Left ventricle myocardium superior (tissue), 1 donor: ENCODE results near the gene GFRA1. TPM values are rescaled to one million over a fixed set of nuclear protein-coding genes. Genes with fewer than 3 reads are reported as not detected.
"Not testable (repeated sequence)": the region's sequence is repeated elsewhere in the genome, so short reads cannot be mapped to it uniquely, and the experiment has no call there.

Experiments
- ATAC-seq: fragments of 200-7000 bp; cut with Tn5 transposase; one replicate; pipeline ENCODE4 v1.9.1; 2020; ENCODE audit warnings: mild to moderate bottlenecking, moderate library complexity
- DNase-seq: peaks from one replicate; pipeline ENCODE4 v3.0.0-alpha.2; 2020
- intact Hi-C: fragments of 100-400 bp; cut with micrococcal nuclease; formaldehyde crosslinking; loops from one replicate; pipeline ENCODE4 v1.11.0; 2022
- total RNA-seq: library from RNA; stranded (reverse); fragmentation: NEBNext Ultra II Directional; extraction: Animal tissue kit (Norgen Biotek cat#: 25700); gene quantifications from one replicate; pipeline ENCODE4 v1.2.1, GENCODE V29; 2021
- donor health status: DM: no; HTN: yes; CAD: no; lungs with severe emphysema.

Gene GFRA1
- total RNA-seq, 1 donor from 2014 or later: 6.7 TPM

GRCh38 chr10:116175231-116175630 is 97.8 kb downstream of the GFRA1 start:
- DNase-seq (no peak), ATAC-seq (no peak)
- intact Hi-C loops: no loop called here

GRCh38 chr10:116171505-116171904 is 101.5 kb downstream of the GFRA1 start:
- no peak for DNase-seq
- intact Hi-C loops: no loop called here
- ATAC-seq: no peak

GRCh38 chr10:116170815-116171250 is 102.2 kb downstream of the GFRA1 start:
- DNase-seq (no peak), ATAC-seq (no peak)
- intact Hi-C loops: no loop called here

- ATAC-seq: no peak
- no peak for DNase-seq
- intact Hi-C loops: no loop called here
Observed at GRCh38 chr10:116169782-116170445, 103.1 kb downstream of the GFRA1 start.

GRCh38 chr10:116168745-116169144 is 104.3 kb downstream of the GFRA1 start:
- no peak for ATAC-seq
- intact Hi-C loops: no loop called here
- no peak for DNase-seq

- no peak for ATAC-seq
- DNase-seq: no peak
- intact Hi-C loops: no loop called here
Observed at GRCh38 chr10:116168329-116168728, 104.7 kb downstream of the GFRA1 start.

- intact Hi-C loops, ATAC-seq, DNase-seq: not testable (repeated sequence)
Observed at GRCh38 chr10:116165941-116166340, 107.1 kb downstream of the GFRA1 start.

GRCh38 chr10:116164291-116164690 is 108.7 kb downstream of the GFRA1 start:
- DNase-seq (no peak), ATAC-seq (no peak)
- intact Hi-C loops: no loop called here

GRCh38 chr10:116163333-116164131 is 109.5 kb downstream of the GFRA1 start:
- ATAC-seq (no peak), DNase-seq (no peak)
- intact Hi-C loops: no loop called here

GRCh38 chr10:116162851-116163250 is 110.2 kb downstream of the GFRA1 start:
- ATAC-seq (no peak), DNase-seq (no peak)
- intact Hi-C loops: no loop called here

GRCh38 chr10:116160271-116160670 is 112.7 kb downstream of the GFRA1 start:
- intact Hi-C loops: no loop called here
- ATAC-seq (no peak), DNase-seq (no peak)

- ATAC-seq: no peak
- intact Hi-C loops: no loop called here
- DNase-seq: no peak
Observed at GRCh38 chr10:116159197-116159596, 113.8 kb downstream of the GFRA1 start.

GRCh38 chr10:116158036-116158435 is 115.0 kb downstream of the GFRA1 start:
- DNase-seq: no peak
- ATAC-seq: no peak
- intact Hi-C loops: no loop called here

- DNase-seq: no peak
- intact Hi-C loops: no loop called here
- no peak for ATAC-seq
Observed at GRCh38 chr10:116157485-116157884, 115.5 kb downstream of the GFRA1 start.

- intact Hi-C loops: no loop called here
- no peak for ATAC-seq
- DNase-seq: no peak
Observed at GRCh38 chr10:116156819-116157218, 116.2 kb downstream of the GFRA1 start.

- intact Hi-C loops: no loop called here
- DNase-seq: no peak
- no peak for ATAC-seq
Observed at GRCh38 chr10:116155191-116155590, 117.8 kb downstream of the GFRA1 start.

GRCh38 chr10:116154651-116155050 is 118.4 kb downstream of the GFRA1 start:
- ATAC-seq (no peak), DNase-seq (no peak)
- intact Hi-C loops: no loop called here

- ATAC-seq: no peak
- intact Hi-C loops: no loop called here
- no peak for DNase-seq
Observed at GRCh38 chr10:116151076-116151475, 121.9 kb downstream of the GFRA1 start.

GRCh38 chr10:116150606-116151005 is 122.4 kb downstream of the GFRA1 start:
- ATAC-seq (no peak), DNase-seq (no peak)
- intact Hi-C loops: no loop called here

GRCh38 chr10:116147147-116147905 is 125.7 kb downstream of the GFRA1 start:
- ATAC-seq: no peak
- no peak for DNase-seq
- intact Hi-C loops: no loop called here
